Measurements from ENCODE around the gene LRBA. TPM values are rescaled to one million over a fixed set of nuclear protein-coding genes. Genes with fewer than 3 reads are reported as not detected.

The LRBA gene
- total and polyA plus RNA-seq, 2 of the 4 experiments (the other 2 are of a cell fraction) = 10.2 to 51.6 TPM

GRCh38 chr4:150973626-150974251 is 41.3 kb downstream of the LRBA start:
- Histone ChIP-seq H3K79me1 (ENCODE audit: low read depth in 1 of 2, low read length in 2 of 2) (peaks cover 0 to 4% of the 10 kb centered on the region in 2 experiments; a peak in 1 of 4 replicates), H3K56ac (ENCODE audit: extremely low read depth, insufficient read depth, low read length) (no peak overlapping the region), H3K18ac (ENCODE audit: low read depth, low read length) (no peak overlapping the region), H3K4me2 (ENCODE audit: low read depth, low read length) (no peak overlapping the region), H4K5ac (ENCODE audit: low read depth, low read length) (no peak overlapping the region), H3K27ac (ENCODE audit: insufficient read depth, low read length) (no peak overlapping the region), H3K23ac (ENCODE audit: low read depth, low read length) (no peak overlapping the region), H2AK9ac (replicated peaks; ENCODE audit: low read depth, low read length, poor library complexity) (no peak overlapping the region), H4K20me1 (ENCODE audit: insufficient read depth, low read length) (no peaks in the 10 kb centered on the region), H3K27me3 (ENCODE audit: control insufficient read depth, insufficient read depth, low read length) (no peaks in the 10 kb centered on the region), H2AK5ac (ENCODE audit: low read depth, low read length) (no peak overlapping the region), H2AFZ (replicated peaks; ENCODE audit: low read length, poor library complexity) (no peak overlapping the region), H3K4me1 (ENCODE audit: control insufficient read depth, insufficient read depth, low read length) (no peaks in the 10 kb centered on the region), H3K9me1 (ENCODE audit: insufficient read depth, low read length) (no peaks in the 10 kb centered on the region), H3K9ac (ENCODE audit: low read depth, low read length) (no peak overlapping the region), H4K91ac (ENCODE audit: insufficient read depth, low read depth, low read length) (no peak overlapping the region), H2BK15ac (ENCODE audit: low read depth, low read length) (no peak overlapping the region), H3K14ac (replicated peaks; ENCODE audit: low read depth, low read length) (no peak overlapping the region), H3K9me3 (ENCODE audit: control insufficient read depth, insufficient read depth, low read length) (no peaks in the 10 kb centered on the region), H3K4me3 (ENCODE audit: insufficient read depth, low read depth, low read length) (no peak overlapping the region), H2BK5ac (ENCODE audit: low read depth, low read length, poor library complexity, severe bottlenecking) (no peak overlapping the region), H3K36me3 (ENCODE audit: control insufficient read depth, insufficient read depth, low read length) (no peaks in the 10 kb centered on the region), H3K4ac (ENCODE audit: low read depth, low read length) (no peak overlapping the region), H2BK120ac (ENCODE audit: low read depth, low read length) (no peak overlapping the region), H4K8ac (ENCODE audit: low read depth in 2 of 2, low read length in 2 of 2) (no peak overlapping the region), H2BK20ac (ENCODE audit: low read depth, low read length) (no peak overlapping the region)
- BruUV-seq (replicated peaks) = no TSS peak
- CTCF ChIA-PET = no interaction called here
- ATAC-seq (ENCODE audit: low read depth) (no peak), DNase-seq (no peak)
- in situ Hi-C loops (cut with MboI; ENCODE audit: low sequenced_read_pairs) (no loop called here), intact Hi-C loops (cut with micrococcal nuclease) (no loop called here), dilution Hi-C loops (cut with HindIII; ENCODE audit: low sequenced_read_pairs, unreplicated experiment) (no loop called here)
- POLR2A ChIA-PET (ENCODE audit: unreplicated experiment) = no interaction called here
- WGBS, 2 experiments (ENCODE audit: extremely low coverage in 2 of 2, insufficient read length in 1 of 2) = 80% methylated on average over 3 of the region's 6 CpGs; no CpG with 5 or more reads in 1 of the 2 experiments
- no peak for TF ChIP-seq MXI1 (IDR thresholded peaks at IDR 0.05; ENCODE audit: borderline replicate concordance, low read depth, low read length)
- TF ChIP-seq POLR2A (IDR thresholded peaks at IDR 0.05; ENCODE audit: low read depth, low read length) = no peak
- TF ChIP-seq MAFK (IDR thresholded peaks at IDR 0.05; ENCODE audit: low read depth, low read length) = no peak
- TF ChIP-seq NFE2L2 (IDR thresholded peaks at IDR 0.05; ENCODE audit: low read depth, low read length) = no peak
- no peak for TF ChIP-seq USF2 (IDR thresholded peaks at IDR 0.05; ENCODE audit: low read depth, low read length)
- no peak for TF ChIP-seq CEBPB (IDR thresholded peaks at IDR 0.05; ENCODE audit: low read depth, low read length)
